Transverse colon (tissue), 4 donors: ENCODE data around the gene DGUOK. TPM values are rescaled to one million over a fixed set of nuclear protein-coding genes. Genes with fewer than 3 reads are reported as not detected.

Experiments used
- DNase-seq: peaks from one replicate; pipeline ENCODE4 v3.0.0-alpha.2; 2019
- H3K27ac ChIP-seq, 4 donors: fragments of 200-600 bp; sonication (generic); 2 replicates each; pipeline ENCODE4 v1.5.1; 2016 to 2018; ENCODE audit warnings: inconsistent platforms in 4 of 4
- H3K27me3 ChIP-seq: fragments of 200-600 bp; sonication (generic); 2 replicates; pipeline ENCODE4 v1.5.1; 2017; ENCODE audit warnings: inconsistent platforms
- H3K36me3 ChIP-seq, 4 donors: fragments of 200-600 bp; sonication (generic); 2 replicates each; pipeline ENCODE4 v1.5.1; 2017 to 2019; ENCODE audit warnings: inconsistent platforms in 4 of 4
- H3K4me1 ChIP-seq, 4 donors: fragments of 200-600 bp; sonication (generic); 2 replicates each; pipeline ENCODE4 v1.5.1; 2017 to 2020; ENCODE audit warnings: inconsistent platforms in 4 of 4
- H3K4me3 ChIP-seq, 4 donors: fragments of 200-600 bp; sonication (generic); 1 replicate in 1 of 4; 2 replicates in 3 of 4; pipeline versions ENCODE4 v1.5.1 to v1.6.1; 2017 to 2019; ENCODE audit warnings: inconsistent platforms in 4 of 4
- H3K9me3 ChIP-seq, 2 donors: fragments of 200-600 bp; sonication (generic); 2 replicates each; pipeline ENCODE4 v1.5.1; 2017 to 2019; ENCODE audit warnings: inconsistent platforms in 2 of 2
- EP300 ChIP-seq: sonication (generic); formaldehyde crosslinking; IDR thresholded peaks from one replicate; pipeline ENCODE4 v1.6.1; 2017; ENCODE audit warnings: antibody characterized with exemption, low read depth
- POLR2A ChIP-seq: fragments of 450-650 bp; IDR thresholded peaks from one replicate; pipeline ENCODE4 v1.6.1; 2016; ENCODE audit warnings: antibody characterized with exemption, mild to moderate bottlenecking, moderate library complexity
- POLR2AphosphoS5 ChIP-seq, 3 donors: sonication (generic); formaldehyde crosslinking; IDR thresholded peaks; one replicate each; pipeline ENCODE4 v1.6.1; 2016; ENCODE audit warnings: antibody characterized with exemption in 3 of 3
- WGBS, 2 donors: methylation state at CpG; one replicate each; pipeline ENCODE4 v1.1.5; 2018; ENCODE audit warnings: low coverage in 1 of 2; 5-methylcytosine and 5-hydroxymethylcytosine counted together
- in situ Hi-C, 4 donors: fragments of 200-750 bp; cut with MboI; loops; one replicate each; pipeline versions ENCODE4 v1.15.0 to v1.15.1; 2017; ENCODE audit warnings: low sequenced_read_pairs in 3 of 4, low pct_ligation_motif_present in 1 of 4, low pct_unique_long_range_greater_than_20kb in 1 of 4
- intact Hi-C: fragments of 100-400 bp; cut with DNase I; formaldehyde crosslinking; loops from one replicate; pipeline ENCODE4 v1.15.1; 2023; ENCODE audit warnings: low total_unique reads
- total RNA-seq, 4 donors: library from RNA; depleted of rRNA; stranded (reverse); fragments of >200 nt; gene quantifications; one replicate each; pipeline ENCODE4 v1.1.0, GENCODE V29; 2016
- TF ChIP-seq, protein P1 (sequence below), 5 experiments: fragments of 200-600 bp in 3 of 5; fragments of 450-650 bp in 2 of 5; sonication (generic) in 3 of 5; IDR thresholded peaks; 1 replicate in 2 of 5; 2 replicates in 3 of 5; pipeline ENCODE4 v1.5.1; 2016 to 2017; ENCODE audit warnings: antibody characterized with exemption in 5 of 5, inconsistent platforms in 3 of 5, mild to moderate bottlenecking in 2 of 5, moderate library complexity in 1 of 5

DGUOK gene
- total RNA-seq, 4 donors from 2014 or later, result 27.3 to 49.7 (median 40.3) TPM

DNA sequence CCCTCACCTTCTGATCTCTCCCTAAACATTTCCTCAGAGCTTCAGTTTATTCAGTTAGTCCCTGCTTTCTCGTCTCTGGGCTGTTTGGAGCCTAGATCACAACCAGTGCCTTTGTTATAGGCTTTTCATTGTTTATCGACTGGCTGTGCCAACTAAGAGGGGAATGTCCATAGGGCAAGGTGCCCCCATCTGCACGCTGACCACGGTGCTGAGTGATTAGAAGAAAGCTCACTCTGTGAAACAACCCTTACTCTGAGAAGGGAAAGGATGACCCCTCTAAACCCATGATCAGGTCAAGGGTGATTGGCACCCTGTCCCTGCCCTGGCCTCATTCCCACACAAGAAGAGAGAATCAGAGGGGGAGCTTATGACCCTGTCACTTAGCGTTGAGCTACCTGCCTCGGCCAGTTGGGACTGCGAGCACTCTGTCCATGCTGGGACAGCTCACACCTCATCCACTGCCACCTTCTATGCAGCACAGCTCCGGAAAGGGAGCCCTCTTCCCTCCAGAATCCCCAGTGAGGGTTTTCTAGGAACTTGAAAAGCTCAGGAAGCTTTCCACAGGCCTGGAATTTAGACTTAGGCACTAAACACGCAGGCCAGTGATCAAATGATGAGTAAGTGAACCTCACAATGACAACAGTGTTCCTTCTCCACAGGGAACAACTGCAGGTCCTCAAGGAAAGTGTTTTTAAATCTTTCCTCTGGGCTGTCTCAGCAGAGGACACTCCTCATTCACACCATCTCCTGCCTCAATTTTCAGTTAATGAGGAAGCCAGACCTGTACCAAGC, 36.2 kb upstream of the DGUOK start:
- H3K27ac ChIP-seq, result peak overlapping the region; percentile 78 to 89 (median 88)
- no peak for DNase-seq
- H3K36me3 ChIP-seq, result no peaks in the 10 kb centered on the region
- peaks cover 0 to 3% (median 0%) of the 10 kb centered on the region in 4 donors for H3K4me1 ChIP-seq
- WGBS, 2 donors, result 63 to 74% methylated on average over 3 to 9 of the region's 9 CpGs
- H3K9me3 ChIP-seq, result no peaks in the 10 kb centered on the region
- intact Hi-C loops (loop anchor here (10.0 kb wide), 1 partner anchor 56 kb away; no protein-coding TSS in a partner anchor), in situ Hi-C loops (no loop called here)
- no peak overlapping the region for H3K4me3 ChIP-seq
- no peak for TF ChIP-seq EP300
- TF ChIP-seq POLR2AphosphoS5 (IDR thresholded peaks at IDR 0.05), result no peak
- TF ChIP-seq, protein P1, sequence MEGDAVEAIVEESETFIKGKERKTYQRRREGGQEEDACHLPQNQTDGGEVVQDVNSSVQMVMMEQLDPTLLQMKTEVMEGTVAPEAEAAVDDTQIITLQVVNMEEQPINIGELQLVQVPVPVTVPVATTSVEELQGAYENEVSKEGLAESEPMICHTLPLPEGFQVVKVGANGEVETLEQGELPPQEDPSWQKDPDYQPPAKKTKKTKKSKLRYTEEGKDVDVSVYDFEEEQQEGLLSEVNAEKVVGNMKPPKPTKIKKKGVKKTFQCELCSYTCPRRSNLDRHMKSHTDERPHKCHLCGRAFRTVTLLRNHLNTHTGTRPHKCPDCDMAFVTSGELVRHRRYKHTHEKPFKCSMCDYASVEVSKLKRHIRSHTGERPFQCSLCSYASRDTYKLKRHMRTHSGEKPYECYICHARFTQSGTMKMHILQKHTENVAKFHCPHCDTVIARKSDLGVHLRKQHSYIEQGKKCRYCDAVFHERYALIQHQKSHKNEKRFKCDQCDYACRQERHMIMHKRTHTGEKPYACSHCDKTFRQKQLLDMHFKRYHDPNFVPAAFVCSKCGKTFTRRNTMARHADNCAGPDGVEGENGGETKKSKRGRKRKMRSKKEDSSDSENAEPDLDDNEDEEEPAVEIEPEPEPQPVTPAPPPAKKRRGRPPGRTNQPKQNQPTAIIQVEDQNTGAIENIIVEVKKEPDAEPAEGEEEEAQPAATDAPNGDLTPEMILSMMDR (IDR thresholded peaks at IDR 0.05), result no peak
- no peak for TF ChIP-seq POLR2A
- H3K27me3 ChIP-seq, result no peaks in the 10 kb centered on the region

DNA sequence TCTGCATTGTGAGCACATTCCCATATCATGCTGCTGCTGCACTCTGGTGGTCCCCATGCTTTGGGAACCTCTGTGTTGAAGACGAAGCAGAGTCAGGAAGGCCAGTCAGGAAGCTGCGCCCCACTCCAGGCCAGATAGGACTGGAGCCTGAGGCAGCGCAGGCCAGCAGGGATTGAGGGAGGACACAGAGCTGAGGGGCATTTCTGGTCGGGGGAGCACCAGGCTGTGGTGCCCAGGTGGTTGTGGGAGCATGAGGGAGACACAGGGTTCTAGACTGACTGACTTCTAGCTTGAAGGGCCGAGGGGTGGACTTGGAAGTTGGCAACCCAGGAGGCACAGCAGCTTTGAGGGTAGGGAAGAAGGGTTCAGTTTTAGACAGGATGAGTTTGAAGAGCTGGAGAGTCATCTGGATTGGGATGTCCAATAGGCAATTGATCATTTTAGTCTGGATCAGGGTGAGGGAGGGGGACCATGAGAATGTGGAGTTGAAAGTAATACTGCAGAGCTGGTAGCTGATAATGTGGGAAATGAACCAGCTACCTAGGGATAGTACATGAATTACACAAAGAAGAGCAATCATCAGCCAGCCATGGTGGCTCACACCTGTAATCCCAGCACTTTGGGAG, 35.3 kb upstream of the DGUOK start:
- H3K27ac ChIP-seq, result peak overlapping the region; percentile 78 to 89 (median 88)
- WGBS, 2 donors, result 83 to 90% methylated on average over 2 to 4 of the region's 5 CpGs
- DNase-seq, result no peak
- H3K4me3 ChIP-seq, result no peak overlapping the region
- no peaks in the 10 kb centered on the region for H3K9me3 ChIP-seq
- in situ Hi-C loops, result no loop called here
- H3K27me3 ChIP-seq, result no peaks in the 10 kb centered on the region
- TF ChIP-seq EP300 (no peak), POLR2AphosphoS5 (IDR thresholded peaks at IDR 0.05) (no peak), POLR2A (no peak)
- TF ChIP-seq, protein P1 (IDR thresholded peaks at IDR 0.05), result no peak
- H3K4me1 ChIP-seq, result peaks cover 0 to 3% (median 0%) of the 10 kb centered on the region in 4 donors
- no peaks in the 10 kb centered on the region for H3K36me3 ChIP-seq
- intact Hi-C loops, result loop anchor here (10.0 kb wide), 1 partner anchor 57 kb away; no protein-coding TSS in a partner anchor

DNA sequence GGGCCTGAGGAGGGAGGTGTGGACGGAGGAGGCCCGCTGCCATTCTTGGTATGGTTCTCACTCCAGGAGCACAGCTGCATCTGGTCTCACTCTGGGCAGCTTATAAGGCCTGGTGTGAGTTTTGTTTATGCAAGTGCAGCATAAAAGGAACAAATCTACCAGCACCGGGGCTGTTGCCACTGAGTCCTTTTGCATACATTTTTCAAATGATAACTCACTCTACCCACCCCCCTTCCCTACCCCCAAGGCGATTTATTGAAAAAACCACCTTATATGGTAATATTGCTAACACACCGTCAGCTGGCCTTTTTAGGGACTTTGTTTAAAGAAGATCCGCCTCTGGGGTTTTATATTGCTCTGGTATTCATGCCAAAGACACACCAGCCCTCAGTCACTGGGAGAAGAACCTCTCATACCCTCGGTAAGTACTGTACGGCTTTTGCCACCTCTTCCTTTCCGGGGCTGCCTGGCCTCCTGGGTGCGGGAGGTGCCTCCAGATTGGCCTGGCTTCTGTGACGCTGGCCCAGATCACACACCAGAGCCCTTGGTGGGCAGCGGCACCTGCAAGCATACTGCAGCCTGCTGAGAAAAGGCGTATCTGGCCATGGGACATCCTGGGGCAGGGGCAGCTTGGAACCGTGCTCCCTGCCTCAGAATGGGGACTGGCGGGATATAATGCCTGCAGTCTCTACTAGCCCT, 33.9 kb upstream of the DGUOK start, which contains the start of gene ACTG2:
TSS of gene ACTG2 (plus strand) at position 378 of the 699 bp plus-strand sequence. CDS start 8,304 bp downstream, outside the sequence.
- H3K9me3 ChIP-seq, result no peaks in the 10 kb centered on the region
- no peaks in the 10 kb centered on the region for H3K27me3 ChIP-seq
- H3K36me3 ChIP-seq, result no peaks in the 10 kb centered on the region
- in situ Hi-C loops (no loop called here), intact Hi-C loops (loop anchor here (10.0 kb wide), 1 partner anchor 58 kb away; no protein-coding TSS in a partner anchor)
- peaks cover 0 to 3% (median 0%) of the 10 kb centered on the region in 4 donors for H3K4me1 ChIP-seq
- WGBS, 2 donors, result 66 to 67% methylated on average over 1 to 15 of the region's 15 CpGs
- peak; percentile 28 for DNase-seq
- TF ChIP-seq, protein P1 (IDR thresholded peaks at IDR 0.05), result no peak
- peak; percentile 54 for TF ChIP-seq EP300
- TF ChIP-seq POLR2A, result peak; percentile 62
- peak; percentile 78 to 86 (median 79) for TF ChIP-seq POLR2AphosphoS5 (IDR thresholded peaks at IDR 0.05)
- H3K27ac ChIP-seq, result peak within 1 kb of the TSS; percentile 78 to 89 (median 88)
- peak within 1 kb of the TSS; percentile 20 to 42 (median 34) for H3K4me3 ChIP-seq
